HepG2 (cell line): Measurements from ENCODE around the gene TBC1D12. TPM values are rescaled to one million over a fixed set of nuclear protein-coding genes. Genes with fewer than 3 reads are reported as not detected.

Experiments
- ATAC-seq: fragments of 200-7000 bp; cut with Tn5 transposase; 3 replicates; pipeline ENCODE4 v1.9.1; 2020; ENCODE audit warnings: mild to moderate bottlenecking, moderate library complexity
- BruUV-seq: library from RNA; stranded (reverse); fragments of 400-500 nt; replicated peaks from 2 replicates; lab custom pipeline; 2021; lab: Mats Ljungman, UMichigan
- CTCF ChIA-PET: fragments of 300-600 bp; formaldehyde crosslinking; extraction: SDS; loops from one replicate; lab custom pipeline; 2021; ENCODE audit warnings: low total read pairs, inconsistent platforms, low intra/inter-chr PET ratio; lab: Yijun Ruan, JAX
- POLR2A ChIA-PET: fragments of 350-600 bp; sonication (Branson Sonifier 250); formaldehyde crosslinking; loops from one replicate; lab custom pipeline; 2020; ENCODE audit warnings: antibody characterized with exemption, inconsistent platforms; lab: Yijun Ruan, JAX
- DNase-seq: peaks from one replicate; pipeline ENCODE4 v3.0.0-alpha.2; 2015; ENCODE audit warnings: low spot score
- FAIRE-seq: peaks from 3 replicates; lab custom pipeline; 2011; peaks lifted over from hg19 to GRCh38; lab: Jason Lieb, UNC
- H2AFZ ChIP-seq: one replicate; pipeline ENCODE4 v1.6.1; 2011; ENCODE audit warnings: low read length, inconsistent platforms
- H3K27ac ChIP-seq: fragments of 300-600 bp; 3 replicates; pipeline ENCODE4 v1.8.0; 2011; ENCODE audit warnings: mixed run types, mild to moderate bottlenecking, mixed read lengths, low read length, inconsistent platforms; ENCODE audit not compliant: insufficient read depth; ENCODE audit errors: extremely low read length
- H3K27me3 ChIP-seq, 2 experiments: fragments of 200-600 bp in 1 of 2; 2 replicates in 1 of 2; 3 replicates in 1 of 2; pipeline versions ENCODE4 v1.6.0 to v1.8.0; 2011; ENCODE audit warnings: low read length in 2 of 2, mild to moderate bottlenecking in 2 of 2, moderate library complexity in 2 of 2, inconsistent platforms in 1 of 2; ENCODE audit not compliant: insufficient read depth in 2 of 2, control insufficient read depth in 1 of 2
- H3K36me3 ChIP-seq, 2 experiments: fragments of 200-600 bp in 1 of 2; replicated peaks in 1 of 2; 2 replicates in 1 of 2; 3 replicates in 1 of 2; pipeline versions ENCODE4 v1.5.1 to v1.8.0; 2011; ENCODE audit warnings: low read length in 2 of 2, inconsistent platforms in 1 of 2; ENCODE audit not compliant: insufficient read depth in 2 of 2, control insufficient read depth in 1 of 2
- H3K4me1 ChIP-seq: 2 replicates; pipeline ENCODE4 v1.5.1; 2012; ENCODE audit warnings: low read length, inconsistent platforms; ENCODE audit not compliant: insufficient read depth
- H3K4me2 ChIP-seq: 2 replicates; pipeline ENCODE4 v1.6.0; 2011; ENCODE audit warnings: low read depth, low read length, inconsistent platforms
- H3K4me3 ChIP-seq, 3 experiments: fragments of 200-600 bp in 1 of 3; sonication (generic), shearing (Covaris generic) in 1 of 3; replicated peaks in 1 of 3; 2 replicates each; pipeline ENCODE4 v1.5.1; 2011 to 2016; ENCODE audit warnings: low read length in 3 of 3, inconsistent platforms in 2 of 3, low read depth in 2 of 3, mild to moderate bottlenecking in 2 of 3, control low read depth in 1 of 3, mixed read lengths in 1 of 3; ENCODE audit not compliant: insufficient read depth in 1 of 3
- H3K79me2 ChIP-seq: one replicate; pipeline ENCODE4 v1.6.1; 2011; ENCODE audit warnings: low read length, inconsistent platforms; ENCODE audit not compliant: insufficient read depth
- H3K9ac ChIP-seq: 2 replicates; pipeline ENCODE4 v1.6.0; 2011; ENCODE audit warnings: mild to moderate bottlenecking, low read depth, low read length, inconsistent platforms; ENCODE audit not compliant: insufficient read depth
- H3K9me3 ChIP-seq: 2 replicates; pipeline ENCODE4 v1.5.1; 2012; ENCODE audit warnings: mild to moderate bottlenecking, low read length
- H4K20me1 ChIP-seq: 2 replicates; pipeline ENCODE4 v1.6.0; 2011; ENCODE audit warnings: inconsistent platforms, mild to moderate bottlenecking, low read length, moderate library complexity; ENCODE audit not compliant: insufficient read depth
- ARNTL ChIP-seq: sonication (generic); formaldehyde crosslinking; IDR thresholded peaks from 2 replicates; pipeline ENCODE4 v1.4.0; 2020; ENCODE audit warnings: mild to moderate bottlenecking, missing genetic modification reagents
- CREB1 ChIP-seq, 2 experiments: fragments of 450-650 bp in 1 of 2; IDR thresholded peaks; 2 replicates each; pipeline ENCODE4 v1.6.1; 2016 to 2017; ENCODE audit warnings: control low read depth in 1 of 2, mild to moderate bottlenecking in 1 of 2, missing compliant biosample characterization in 1 of 2, missing genetic modification characterization in 1 of 2
- DMAP1 ChIP-seq: IDR thresholded peaks from 2 replicates; pipeline ENCODE4 v1.6.1; 2016
- GATAD2A ChIP-seq: IDR thresholded peaks from 2 replicates; pipeline ENCODE4 v1.6.1; 2016
- MBNL3 ChIP-seq: fragments of 250-450 bp; sonication (Bioruptor Pico); conservative IDR thresholded peaks from 2 replicates; pipeline ENCODE4 v1.8.0; 2022; ENCODE audit warnings: mild to moderate bottlenecking, inconsistent platforms
- NFKBIZ ChIP-seq: IDR thresholded peaks from 2 replicates; pipeline ENCODE4 v1.6.1; 2018; ENCODE audit warnings: missing genetic modification reagents, missing compliant biosample characterization
- SRSF1 ChIP-seq: fragments of 200-400 bp; formaldehyde crosslinking; optimal IDR thresholded peaks from 2 replicates; pipeline ENCODE3; 2017; ENCODE audit warnings: mild to moderate bottlenecking, low read depth, low read length, moderate library complexity
- SYNCRIP ChIP-seq: fragments of 200-400 bp; formaldehyde crosslinking; IDR thresholded peaks from 2 replicates; pipeline ENCODE4 v1.6.1; 2018; ENCODE audit warnings: mild to moderate bottlenecking, low read depth, low read length; ENCODE audit not compliant: insufficient read depth
- ZNF34 ChIP-seq: sonication (generic); formaldehyde crosslinking; IDR thresholded peaks from 2 replicates; pipeline ENCODE4 v1.4.0; 2020; ENCODE audit warnings: mild to moderate bottlenecking, missing genetic modification reagents, borderline replicate concordance
- ZNF556 ChIP-seq: sonication (generic); formaldehyde crosslinking; IDR thresholded peaks from 2 replicates; pipeline ENCODE4 v1.4.0; 2020; ENCODE audit warnings: mild to moderate bottlenecking, missing genetic modification reagents, borderline replicate concordance
- WGBS: methylation state at CpG from one replicate; pipeline ENCODE4 v1.1.6; 2017; ENCODE audit warnings: low lambda C conversion rate; 5-methylcytosine and 5-hydroxymethylcytosine counted together
- in situ Hi-C: cut with HindIII; loops from 2 replicates; pipeline ENCODE4 v1.10.0; 2017; ENCODE audit warnings: low pct_unique_long_range_greater_than_20kb; ENCODE audit not compliant: extremely low pct_ligation_motif_present
- intact Hi-C: fragments of 100-400 bp; cut with micrococcal nuclease; formaldehyde crosslinking; loops from one replicate; pipeline ENCODE4 v1.10.0; 2022; ENCODE audit not compliant: unreplicated experiment
- polyA plus RNA-seq, 8 experiments: library from polyadenylated mRNA; depleted of rRNA in 3 of 8; stranded (reverse) in 7 of 8; unstranded in 1 of 8; fragments of >200 nt; fragmentation: Illumina TruSeq in 4 of 8; extraction: Trizol in 4 of 8; gene quantifications; 2 replicates each; pipeline versions ENCODE4 v1.2.1 to v1.2.3, GENCODE V29; 2011 to 2016; ENCODE audit warnings: low read depth in 4 of 8, missing spikeins in 1 of 8, mixed read lengths in 1 of 8; ENCODE audit not compliant: insufficient read depth in 1 of 8
- total RNA-seq, 5 experiments: library from RNA; depleted of rRNA; stranded (reverse); fragments of >200 nt; fragmentation: Illumina TruSeq; extraction: Trizol; gene quantifications; 2 replicates each; pipeline ENCODE4 v1.2.3, GENCODE V29; 2016; ENCODE audit warnings: low read depth in 1 of 5
- TF ChIP-seq, protein P1 (sequence below): sonication (generic); formaldehyde crosslinking; IDR thresholded peaks from 2 replicates; pipeline ENCODE4 v1.4.0; 2020; ENCODE audit warnings: mild to moderate bottlenecking, missing genetic modification reagents, borderline replicate concordance
- TF ChIP-seq, protein P2 (sequence below): sonication (generic); formaldehyde crosslinking; IDR thresholded peaks from 2 replicates; pipeline ENCODE4 v1.4.0; 2020; ENCODE audit warnings: mild to moderate bottlenecking, low read depth, missing genetic modification reagents

Gene TBC1D12
- total and polyA plus RNA-seq, 2 of the 13 experiments (the other 11 are each of a cell fraction or from before 2014, with no cell fraction given): 5.7 to 6.2 TPM

DNA sequence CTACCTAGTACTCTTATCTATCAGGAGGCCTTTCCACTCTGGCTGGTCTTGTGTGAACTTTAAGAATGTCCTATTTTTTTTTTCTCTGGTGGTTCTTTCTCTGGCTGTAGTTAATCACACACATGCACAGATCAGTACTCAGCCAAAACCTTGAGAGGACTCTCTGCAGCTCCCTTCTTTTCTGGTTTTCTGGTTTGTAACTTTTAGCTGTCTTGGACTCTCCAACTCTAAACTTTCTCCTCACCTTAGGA, 88.4 kb downstream of the TBC1D12 start:
- FAIRE-seq: no peak
- no peak for TF ChIP-seq NFKBIZ (CRISPR knock-in tag)
- no peak for TF ChIP-seq CREB1 (IDR thresholded peaks at IDR 0.05)
- TF ChIP-seq CREB1 (CRISPR knock-in tag; IDR thresholded peaks at IDR 0.05): no peak
- TF ChIP-seq, protein P1, sequence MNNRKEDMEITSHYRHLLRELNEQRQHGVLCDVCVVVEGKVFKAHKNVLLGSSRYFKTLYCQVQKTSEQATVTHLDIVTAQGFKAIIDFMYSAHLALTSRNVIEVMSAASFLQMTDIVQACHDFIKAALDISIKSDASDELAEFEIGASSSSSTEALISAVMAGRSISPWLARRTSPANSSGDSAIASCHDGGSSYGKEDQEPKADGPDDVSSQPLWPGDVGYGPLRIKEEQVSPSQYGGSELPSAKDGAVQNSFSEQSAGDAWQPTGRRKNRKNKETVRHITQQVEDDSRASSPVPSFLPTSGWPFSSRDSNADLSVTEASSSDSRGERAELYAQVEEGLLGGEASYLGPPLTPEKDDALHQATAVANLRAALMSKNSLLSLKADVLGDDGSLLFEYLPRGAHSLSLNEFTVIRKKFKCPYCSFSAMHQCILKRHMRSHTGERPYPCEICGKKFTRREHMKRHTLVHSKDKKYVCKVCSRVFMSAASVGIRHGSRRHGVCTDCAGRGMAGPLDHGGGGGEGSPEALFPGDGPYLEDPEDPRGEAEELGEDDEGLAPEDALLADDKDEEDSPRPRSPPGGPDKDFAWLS (CRISPR knock-in tag): no peak
- no peak for TF ChIP-seq ARNTL
- no peak for TF ChIP-seq MBNL3 (CRISPR knock-in tag)
- TF ChIP-seq, all 625 proteins: peak for 0
- Histone ChIP-seq H3K79me2 (no peaks in the 10 kb centered on the region), H3K9ac (no peak overlapping the region), H3K27ac (no peak overlapping the region), H2AFZ (no peak overlapping the region), H3K27me3 (no peaks in the 10 kb centered on the region), H3K9me3 (no peaks in the 10 kb centered on the region), H3K36me3 (no peaks in the 10 kb centered on the region), H3K4me2 (no peak overlapping the region), H3K4me3 (no peak overlapping the region), H3K4me1 (peaks cover 14% of the 10 kb centered on the region), H4K20me1 (no peaks in the 10 kb centered on the region)
- ChIA-PET CTCF (no interaction called here), POLR2A (no interaction called here)
- intact Hi-C loops: no loop called here
- ATAC-seq (no peak), DNase-seq (no peak)
- in situ Hi-C loops: no loop called here
- BruUV-seq: no TSS peak

DNA sequence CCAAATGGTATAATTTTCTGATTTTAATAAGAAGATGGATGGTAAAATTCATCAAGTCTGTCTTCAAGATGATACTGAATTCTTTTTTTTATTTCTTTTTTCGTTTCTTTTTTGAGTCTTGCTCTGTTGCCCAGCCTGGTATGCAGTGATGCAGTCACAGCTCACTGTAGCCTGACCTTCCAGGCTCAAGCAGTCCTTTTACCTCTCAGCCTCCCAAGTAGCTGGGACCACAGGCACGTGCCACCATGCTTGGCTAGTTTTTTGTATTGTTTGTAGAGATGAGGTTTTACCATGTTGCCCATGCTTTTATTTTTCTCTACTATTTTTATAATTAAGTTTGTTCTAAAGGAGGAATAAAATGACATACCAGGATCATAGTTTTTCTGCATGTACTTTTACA, 91.1 kb downstream of the TBC1D12 start:
- no peak overlapping the region for H3K4me2 ChIP-seq
- POLR2A ChIA-PET: no interaction called here
- no peak overlapping the region for H3K27ac ChIP-seq
- H3K36me3 ChIP-seq: 0 out of 5 replicates have a peak, but pooled peaks cover 0 to under 1% of the 10 kb centered on the region in 2 experiments
- TF ChIP-seq ZNF556 (CRISPR knock-in tag): no peak
- TF ChIP-seq SRSF1: no peak
- TF ChIP-seq GATAD2A (CRISPR knock-in tag): no peak
- no peak for TF ChIP-seq DMAP1 (CRISPR knock-in tag)
- no peak for TF ChIP-seq ZNF34 (CRISPR knock-in tag)
- TF ChIP-seq, protein P2, sequence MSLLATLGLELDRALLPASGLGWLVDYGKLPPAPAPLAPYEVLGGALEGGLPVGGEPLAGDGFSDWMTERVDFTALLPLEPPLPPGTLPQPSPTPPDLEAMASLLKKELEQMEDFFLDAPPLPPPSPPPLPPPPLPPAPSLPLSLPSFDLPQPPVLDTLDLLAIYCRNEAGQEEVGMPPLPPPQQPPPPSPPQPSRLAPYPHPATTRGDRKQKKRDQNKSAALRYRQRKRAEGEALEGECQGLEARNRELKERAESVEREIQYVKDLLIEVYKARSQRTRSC (CRISPR knock-in tag): no peak
- TF ChIP-seq SYNCRIP: no peak
- H3K79me2 ChIP-seq: no peaks in the 10 kb centered on the region
- intact Hi-C loops (no loop called here), in situ Hi-C loops (no loop called here)
- no peaks in the 10 kb centered on the region for H4K20me1 ChIP-seq
- ATAC-seq (no peak), FAIRE-seq (no peak), DNase-seq (no peak)
- H3K4me1 ChIP-seq: peaks cover 27% of the 10 kb centered on the region
- BruUV-seq: no TSS peak
- no peaks in the 10 kb centered on the region for H3K27me3 ChIP-seq
- WGBS: 77% methylated on average over 2 of the region's 2 CpGs
- no peaks in the 10 kb centered on the region for H3K9me3 ChIP-seq
- H3K4me3 ChIP-seq: no peak overlapping the region
- no peak overlapping the region for H3K9ac ChIP-seq
- no peak overlapping the region for H2AFZ ChIP-seq
- CTCF ChIA-PET: no interaction called here
